ENCODE results near the gene NCKAP1.

Gene NCKAP1

DNA sequence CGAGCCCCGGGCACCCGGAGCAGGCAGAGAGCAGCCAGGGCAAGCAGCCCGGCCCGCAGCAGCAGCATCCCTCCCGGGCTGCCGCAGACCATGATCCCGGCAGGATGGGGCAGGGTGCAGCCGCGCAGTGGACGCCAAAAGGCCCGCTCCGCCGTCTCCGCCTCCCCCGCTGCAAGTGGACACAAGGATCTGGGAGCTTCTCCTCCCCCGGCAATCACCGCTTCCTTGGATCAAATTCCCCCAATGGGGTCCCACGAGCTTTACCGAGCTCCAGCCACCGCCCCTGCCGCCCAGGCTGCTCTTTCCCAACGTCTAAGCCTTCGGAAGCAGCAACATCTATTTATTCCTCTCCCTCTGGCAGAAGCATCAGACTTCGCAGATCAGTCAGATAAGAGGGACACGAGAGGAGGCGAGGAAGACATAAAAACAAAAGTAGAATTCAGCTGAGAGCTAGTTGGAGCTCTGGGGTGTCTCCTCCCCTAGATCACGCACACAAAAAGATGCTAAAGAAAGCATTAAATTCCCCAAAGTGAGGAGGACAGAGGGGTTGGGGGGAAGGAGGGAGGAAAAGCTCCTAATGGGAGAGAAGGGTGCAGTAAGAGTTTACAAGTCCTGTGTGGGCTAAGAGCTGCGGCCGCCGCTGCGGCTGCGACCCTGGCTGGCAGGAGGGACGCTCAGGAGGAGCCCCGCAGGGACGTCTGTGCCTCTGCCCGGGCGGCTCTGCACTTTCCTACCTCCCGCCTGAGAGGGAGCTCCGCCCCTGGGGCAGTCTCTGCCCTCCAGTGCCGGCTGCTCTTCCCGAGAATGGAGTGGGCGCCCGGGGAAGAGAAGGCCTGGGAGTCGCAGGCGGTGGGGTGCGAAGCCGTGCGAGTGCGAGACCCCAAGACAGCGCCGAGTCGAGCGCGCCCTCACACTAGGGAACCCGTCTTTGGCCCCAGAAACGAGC is 171.5 kb downstream of the NCKAP1 start, which contains the start of gene FRZB:
FRZB (minus strand) TSS at position 177 of the 946 bp plus-strand sequence; CDS start at position 92, 85 bp downstream.
- no peak for DNase-seq

GRCh38 chr2:182866095-182866460 is 172.2 kb downstream of the NCKAP1 start:
- DNase-seq, result no peak

DNA sequence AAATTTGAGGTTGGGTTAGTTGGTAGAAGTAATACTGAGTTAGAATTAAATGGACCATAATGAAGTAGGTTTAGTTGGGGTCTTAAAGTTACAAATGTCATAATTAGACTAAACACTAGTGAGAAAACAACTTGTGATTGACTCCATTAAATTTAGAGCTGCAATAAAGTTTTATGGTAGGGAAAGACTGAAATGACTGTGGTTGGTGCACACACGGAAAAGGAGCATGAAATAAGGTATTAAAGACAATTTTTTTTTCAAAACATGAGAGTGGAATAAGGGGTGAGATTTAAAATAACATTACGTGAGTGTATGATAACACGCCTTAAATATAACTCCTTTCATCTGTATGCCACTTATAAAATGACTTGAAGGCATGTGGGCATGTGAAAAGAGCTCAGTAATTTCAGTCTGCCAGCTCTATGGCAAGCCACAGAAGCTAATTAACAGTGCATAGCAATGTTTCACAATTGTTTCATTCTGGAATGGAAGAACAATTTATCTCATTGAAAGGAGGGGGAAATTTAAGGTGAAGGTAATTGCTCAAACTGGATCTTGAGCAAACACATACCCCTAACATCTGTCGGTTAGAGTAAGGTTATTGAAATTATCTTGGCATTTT is 173.2 kb downstream of the NCKAP1 start:
- DNase-seq, result no peak

GRCh38 chr2:182863642-182864041 is 174.6 kb downstream of the NCKAP1 start:
- no peak for DNase-seq

- no peak for DNase-seq
These were observed 176.2 kb downstream of the NCKAP1 start for GRCh38 chr2:182862091-182862490.

- DNase-seq, result no peak
These were observed 177.4 kb downstream of the NCKAP1 start for GRCh38 chr2:182860858-182861257.

All from NCI-H1048 (cell line).